ENCODE results near the gene ADGRA3. TPM values are rescaled to one million over a fixed set of nuclear protein-coding genes. Genes with fewer than 3 reads are reported as not detected.

The ADGRA3 gene
- total RNA-seq, 1 donor from 2014 or later, result 27.8 TPM

GRCh38 chr4:22551550-22551949 lies 35.7 kb upstream of the ADGRA3 start:
- H3K9me3 Mint-ChIP-seq (ENCODE audit: low read depth), result peaks cover 8% of the 10 kb centered on the region
- DNase-seq (ENCODE audit: low spot score), result no peak
- no peak overlapping the region for H3K27ac Mint-ChIP-seq (ENCODE audit: unreplicated experiment)
- no peaks in the 10 kb centered on the region for H3K4me1 Mint-ChIP-seq (ENCODE audit: low read depth)
- no peak overlapping the region for H3K4me3 Mint-ChIP-seq (ENCODE audit: unreplicated experiment)
- no peak for TF ChIP-seq CTCF (IDR thresholded peaks at IDR 0.05)
- no peaks in the 10 kb centered on the region for H3K36me3 Mint-ChIP-seq (ENCODE audit: low read depth)
- H3K27me3 Mint-ChIP-seq (ENCODE audit: low read depth), result peaks cover 9% of the 10 kb centered on the region

GRCh38 chr4:22546299-22546698 lies 30.4 kb upstream of the ADGRA3 start:
- Mint-ChIP-seq H3K4me3 (ENCODE audit: unreplicated experiment) (no peak overlapping the region), H3K36me3 (ENCODE audit: low read depth) (peaks cover 4% of the 10 kb centered on the region), H3K4me1 (ENCODE audit: low read depth) (no peaks in the 10 kb centered on the region), H3K27me3 (ENCODE audit: low read depth) (no peaks in the 10 kb centered on the region), H3K27ac (ENCODE audit: unreplicated experiment) (no peak overlapping the region), H3K9me3 (ENCODE audit: low read depth) (peaks cover 14% of the 10 kb centered on the region)
- TF ChIP-seq CTCF (IDR thresholded peaks at IDR 0.05), result no peak
- no peak for DNase-seq (ENCODE audit: low spot score)

GRCh38 chr4:22539251-22539650 lies 23.4 kb upstream of the ADGRA3 start:
- Mint-ChIP-seq H3K27ac (ENCODE audit: unreplicated experiment) (no peak overlapping the region), H3K4me3 (ENCODE audit: unreplicated experiment) (no peak overlapping the region), H3K36me3 (ENCODE audit: low read depth) (peaks cover 4% of the 10 kb centered on the region), H3K27me3 (ENCODE audit: low read depth) (peaks cover 8% of the 10 kb centered on the region), H3K9me3 (ENCODE audit: low read depth) (peaks cover 19% of the 10 kb centered on the region), H3K4me1 (ENCODE audit: low read depth) (no peaks in the 10 kb centered on the region)
- DNase-seq (ENCODE audit: low spot score), result no peak
- no peak for TF ChIP-seq CTCF (IDR thresholded peaks at IDR 0.05)

GRCh38 chr4:22537864-22538263 lies 22.0 kb upstream of the ADGRA3 start:
- peaks cover 8% of the 10 kb centered on the region for H3K27me3 Mint-ChIP-seq (ENCODE audit: low read depth)
- H3K4me3 Mint-ChIP-seq (ENCODE audit: unreplicated experiment), result no peak overlapping the region
- H3K4me1 Mint-ChIP-seq (ENCODE audit: low read depth), result no peaks in the 10 kb centered on the region
- peaks cover 8% of the 10 kb centered on the region for H3K36me3 Mint-ChIP-seq (ENCODE audit: low read depth)
- H3K9me3 Mint-ChIP-seq (ENCODE audit: low read depth), result peaks cover 30% of the 10 kb centered on the region
- no peak for DNase-seq (ENCODE audit: low spot score)
- no peak for TF ChIP-seq CTCF (IDR thresholded peaks at IDR 0.05)
- H3K27ac Mint-ChIP-seq (ENCODE audit: unreplicated experiment), result no peak overlapping the region

GRCh38 chr4:22534374-22534773 lies 18.5 kb upstream of the ADGRA3 start:
- H3K4me3 Mint-ChIP-seq (ENCODE audit: unreplicated experiment), result no peak overlapping the region
- no peak overlapping the region for H3K27ac Mint-ChIP-seq (ENCODE audit: unreplicated experiment)
- peaks cover 41% of the 10 kb centered on the region for H3K9me3 Mint-ChIP-seq (ENCODE audit: low read depth)
- TF ChIP-seq CTCF (IDR thresholded peaks at IDR 0.05), result no peak
- H3K27me3 Mint-ChIP-seq (ENCODE audit: low read depth), result no peaks in the 10 kb centered on the region
- H3K4me1 Mint-ChIP-seq (ENCODE audit: low read depth), result no peaks in the 10 kb centered on the region
- peaks cover 8% of the 10 kb centered on the region for H3K36me3 Mint-ChIP-seq (ENCODE audit: low read depth)
- no peak for DNase-seq (ENCODE audit: low spot score)

All from chondrocyte (in vitro differentiated cells).